G401 (cell line): ENCODE data around the gene PLTP. TPM values are rescaled to one million over a fixed set of nuclear protein-coding genes. Genes with fewer than 3 reads are reported as not detected.
A peak's percentile ranks its signal among the peaks of the same experiment; 100 is the strongest.
"Not testable (repeated sequence)": the region's sequence is repeated elsewhere in the genome, so short reads cannot be mapped to it uniquely, and the experiment has no call there.

Experiments used
- DNase-seq: peaks from one replicate; pipeline ENCODE4 v3.0.0-alpha.2; 2015; ENCODE audit warnings: low spot score
- in situ Hi-C: cut with HindIII; loops from 2 replicates; pipeline ENCODE4 v1.10.0; 2016; ENCODE audit warnings: low sequenced_read_pairs, mixed read lengths
- total RNA-seq: library from RNA; depleted of rRNA; stranded (reverse); fragments of >200 nt; shearing (Covaris generic); gene quantifications from 2 replicates; pipeline ENCODE4 v1.2.3, GENCODE V29; 2014

The PLTP gene
- total RNA-seq, 1 experiment from 2014 or later, result 156 TPM

GRCh38 chr20:45886590-45887345 lies 25.2 kb downstream of the PLTP start:
- in situ Hi-C loops, result no loop called here
- DNase-seq, result no peak

- in situ Hi-C loops, result no loop called here
- no peak for DNase-seq
These were observed 28.9 kb downstream of the PLTP start for GRCh38 chr20:45883100-45883469.

- no peak for DNase-seq
- in situ Hi-C loops, result no loop called here
These were observed 29.4 kb downstream of the PLTP start for GRCh38 chr20:45882469-45883099.

DNA sequence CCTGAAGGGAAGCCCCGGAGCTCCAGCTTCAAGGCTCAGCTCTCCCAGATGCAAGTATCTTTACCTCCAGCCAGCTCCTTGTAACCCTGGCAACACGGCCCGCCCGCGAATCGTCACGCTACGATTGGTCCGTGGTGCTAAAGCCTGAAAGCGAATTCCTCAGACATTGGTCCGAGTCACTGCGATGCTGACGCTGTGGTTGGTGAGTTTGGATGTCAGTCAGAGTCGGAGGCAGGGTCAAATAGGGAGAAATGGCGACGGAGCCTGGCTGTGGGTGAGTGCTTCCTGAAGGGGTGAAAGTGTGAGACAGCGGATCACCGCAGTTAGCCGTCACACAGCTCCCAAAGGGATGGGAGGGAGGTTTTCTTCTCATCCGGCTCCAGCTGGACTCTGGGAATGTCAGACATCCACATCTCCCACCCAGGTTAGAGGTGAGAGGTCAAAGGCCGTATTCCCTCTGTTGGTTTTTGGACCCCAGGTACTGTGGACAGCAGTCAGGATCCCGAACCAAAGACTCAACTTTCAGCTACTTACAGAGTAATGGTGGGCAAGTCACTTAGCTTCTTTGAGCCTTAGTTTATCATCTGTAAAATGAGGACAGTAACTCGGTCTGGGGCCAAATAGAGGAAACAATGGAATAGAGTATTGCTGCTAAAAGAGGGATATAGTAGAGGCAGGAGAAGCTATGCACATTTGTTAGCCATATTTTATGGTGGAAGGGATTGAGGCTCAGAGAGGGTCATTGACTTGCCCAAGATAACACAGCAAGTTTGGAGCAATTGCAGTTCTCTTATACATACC lies 30.8 kb downstream of the PLTP start, which contains the start of gene ZSWIM1:
Gene ZSWIM1, plus strand, starts transcription at position 240 of the 801 bp plus-strand sequence. CDS start 1,366 bp downstream, outside the sequence.
- in situ Hi-C loops, result no loop called here
- DNase-seq, result peak; percentile 99

DNA sequence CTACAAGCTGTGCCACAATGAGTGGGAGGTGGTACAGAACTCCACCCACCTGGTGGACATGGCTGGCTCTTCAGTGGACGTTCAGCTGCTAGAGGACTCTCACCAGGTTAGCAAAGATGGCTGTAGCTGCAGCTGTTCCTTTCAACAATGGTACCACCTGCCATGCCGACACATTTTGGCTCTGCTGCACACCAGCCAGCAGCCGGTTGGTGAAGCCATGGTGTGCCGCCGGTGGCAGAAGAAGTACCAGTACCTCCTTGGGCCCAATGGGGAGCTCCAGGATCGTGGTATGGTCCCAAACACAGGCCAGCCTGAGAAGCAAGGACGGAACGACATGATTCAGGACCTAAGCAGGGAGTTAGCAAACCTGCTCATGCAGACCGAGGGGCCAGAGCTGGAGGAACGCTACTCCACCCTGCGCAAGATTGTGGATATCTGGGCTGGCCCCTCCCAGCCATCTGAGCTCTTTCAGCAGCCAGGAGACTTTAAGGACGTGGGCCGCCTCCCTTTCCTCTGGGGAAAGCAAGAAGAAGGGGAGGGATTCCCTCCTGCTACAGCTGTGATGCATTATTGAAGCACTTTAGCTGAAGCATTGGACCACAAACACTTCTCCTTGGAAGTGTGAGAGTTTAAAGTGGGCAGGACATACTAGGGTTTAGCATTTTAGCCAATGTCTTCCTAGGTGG lies 33.7 kb downstream of the PLTP start:
- no peak for DNase-seq
- in situ Hi-C loops, result no loop called here

DNA sequence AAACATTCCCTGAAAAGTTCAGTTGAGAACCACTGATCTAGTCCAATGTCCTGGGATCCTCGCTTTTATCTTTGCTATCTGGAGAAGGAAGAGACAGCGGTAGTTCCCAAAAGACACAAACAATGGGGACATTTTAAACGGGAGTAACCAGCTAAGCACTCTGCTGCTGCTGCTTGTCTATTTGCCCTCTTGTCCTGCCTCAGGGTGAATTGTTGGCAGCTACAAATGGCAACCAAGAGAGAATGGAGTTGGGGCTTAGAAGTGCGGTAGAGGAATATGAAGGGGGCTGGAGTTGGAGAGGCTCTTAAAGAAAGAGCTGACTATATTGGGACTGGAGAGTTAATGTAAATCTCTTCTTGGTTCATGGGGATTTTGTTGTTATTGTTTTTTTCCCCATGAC lies 37.4 kb downstream of the PLTP start:
- in situ Hi-C loops, result no loop called here
- no peak for DNase-seq

- in situ Hi-C loops, DNase-seq: not testable (repeated sequence)
These were observed 37.9 kb downstream of the PLTP start for GRCh38 chr20:45874104-45874481.

GRCh38 chr20:45873409-45874103 lies 38.4 kb downstream of the PLTP start:
- no peak for DNase-seq
- in situ Hi-C loops, result no loop called here

GRCh38 chr20:45872626-45873025 lies 39.3 kb downstream of the PLTP start:
- DNase-seq, result no peak
- in situ Hi-C loops, result no loop called here

GRCh38 chr20:45867819-45868176 lies 44.2 kb downstream of the PLTP start:
- no peak for DNase-seq
- in situ Hi-C loops, result no loop called here

- in situ Hi-C loops, result no loop called here
- no peak for DNase-seq
These were observed 44.7 kb downstream of the PLTP start for GRCh38 chr20:45867136-45867818.

GRCh38 chr20:45866454-45866853 lies 45.5 kb downstream of the PLTP start:
- in situ Hi-C loops, result no loop called here
- no peak for DNase-seq

- in situ Hi-C loops, result no loop called here
- DNase-seq, result no peak
These were observed 48.1 kb downstream of the PLTP start for GRCh38 chr20:45863543-45864470.

DNA sequence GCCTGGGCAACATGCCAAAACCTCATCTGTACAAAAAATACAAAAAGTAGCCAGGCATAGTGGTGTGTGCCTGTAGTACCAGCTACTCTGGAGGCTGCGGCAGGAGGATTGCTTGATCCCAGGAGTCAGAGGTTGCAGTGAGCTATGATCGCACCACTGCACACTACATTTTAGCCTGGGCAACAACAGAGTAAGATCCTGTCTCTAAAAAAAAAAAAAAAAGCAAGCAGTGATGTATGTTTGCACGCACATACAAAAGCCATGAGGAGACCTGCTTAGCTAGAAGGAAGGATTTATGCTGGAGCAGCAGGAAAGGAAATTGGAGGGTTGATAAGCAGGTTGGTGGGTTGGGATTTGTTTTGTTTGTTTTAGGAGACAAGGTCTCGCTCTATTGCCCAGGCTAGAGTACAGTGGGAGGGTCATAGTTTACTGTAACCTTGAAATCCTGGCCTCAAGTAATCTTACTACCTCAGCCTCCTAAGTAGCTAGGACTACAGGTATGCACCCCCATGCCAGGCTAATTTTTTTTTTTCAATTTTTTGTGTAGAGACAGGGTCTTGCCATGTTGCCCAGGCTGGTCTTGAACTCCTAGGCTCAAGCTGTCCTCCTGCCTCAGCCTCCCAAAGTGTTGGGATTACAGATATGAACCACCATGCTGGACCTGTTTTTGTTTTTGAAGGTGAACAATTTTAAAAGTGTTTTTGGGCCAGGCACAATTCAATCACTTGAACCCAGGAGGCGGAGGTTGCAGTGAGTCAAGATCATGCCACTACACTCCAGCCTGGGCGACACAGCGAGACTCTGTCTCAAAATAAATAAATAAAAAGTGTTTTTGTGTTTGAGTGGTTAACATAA lies 50.5 kb downstream of the PLTP start:
- in situ Hi-C loops, result no loop called here
- DNase-seq, result no peak

DNA sequence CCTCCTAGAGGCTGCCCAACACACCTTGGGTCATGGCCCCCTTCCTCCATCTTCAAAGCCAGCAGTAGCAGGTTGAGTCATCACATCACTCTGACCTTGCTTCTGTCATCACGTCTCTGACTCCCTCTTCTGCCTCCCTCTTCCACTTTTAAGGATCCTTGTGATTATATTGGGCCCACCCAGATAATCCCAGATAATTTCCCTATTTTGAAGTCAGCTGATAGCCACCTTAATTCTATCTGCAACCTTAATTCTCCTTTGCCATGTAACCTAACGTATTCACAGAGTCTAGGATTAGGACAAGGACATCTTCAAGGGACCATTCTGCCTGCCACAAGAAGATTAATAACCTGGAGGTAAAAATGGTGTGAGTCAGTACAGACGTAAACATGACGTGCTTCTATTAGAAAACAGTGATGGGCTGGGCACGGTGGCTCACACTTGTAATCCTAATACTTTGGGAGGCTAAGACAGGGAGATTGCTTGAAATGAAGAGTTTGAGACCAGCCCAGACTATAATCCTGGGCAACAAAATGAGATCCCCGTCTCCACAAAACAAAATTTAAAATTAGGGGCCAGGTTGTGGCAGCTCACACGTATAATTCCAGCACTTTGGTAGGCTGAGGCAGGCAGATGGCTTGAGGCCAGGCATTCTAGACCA lies 51.3 kb downstream of the PLTP start:
- in situ Hi-C loops, result no loop called here
- no peak for DNase-seq

- no peak for DNase-seq
- in situ Hi-C loops, result no loop called here
These were observed 52.0 kb downstream of the PLTP start for GRCh38 chr20:45859916-45860315.
